Amniotic stem cell (primary cell): Measurements from ENCODE around the gene ATXN7L2.

Experiments used
- DNase-seq: peaks from one replicate; lab custom pipeline; 2025; lab: John Stamatoyannopoulos, UW

ATXN7L2 gene

GRCh38 chr1:109499081-109499480, 15.4 kb downstream of the ATXN7L2 start:
- no peak for DNase-seq

- DNase-seq, result no peak
Observed at GRCh38 chr1:109499661-109500536, 16.2 kb downstream of the ATXN7L2 start.

- DNase-seq, result peak; percentile 44
Observed at GRCh38 chr1:109500941-109501381, 17.3 kb downstream of the ATXN7L2 start.

- no peak for DNase-seq
Observed at GRCh38 chr1:109501644-109502363, 18.1 kb downstream of the ATXN7L2 start.

GRCh38 chr1:109502364-109502851, 18.7 kb downstream of the ATXN7L2 start:
- DNase-seq, result no peak

GRCh38 chr1:109503935-109504334, 20.2 kb downstream of the ATXN7L2 start:
- DNase-seq, result no peak

GRCh38 chr1:109504974-109505373, 21.3 kb downstream of the ATXN7L2 start:
- no peak for DNase-seq

- DNase-seq, result no peak
Observed at GRCh38 chr1:109508001-109508872, 24.5 kb downstream of the ATXN7L2 start.

GRCh38 chr1:109508873-109509175, 25.1 kb downstream of the ATXN7L2 start:
- DNase-seq, result no peak

- no peak for DNase-seq
Observed at GRCh38 chr1:109509176-109510134, 25.8 kb downstream of the ATXN7L2 start, which contains the start of gene AMIGO1. TSS of gene AMIGO1 (minus strand) at chr1:109509727. CDS start at chr1:109508912, 815 bp downstream.

- no peak for DNase-seq
Observed at GRCh38 chr1:109513110-109513710, 29.5 kb downstream of the ATXN7L2 start.

GRCh38 chr1:109514846-109515245, 31.1 kb downstream of the ATXN7L2 start:
- no peak for DNase-seq

GRCh38 chr1:109516872-109517271, 33.2 kb downstream of the ATXN7L2 start:
- no peak for DNase-seq

- DNase-seq, result no peak
Observed at GRCh38 chr1:109517337-109517736, 33.6 kb downstream of the ATXN7L2 start.

GRCh38 chr1:109521002-109521951, 37.6 kb downstream of the ATXN7L2 start:
- no peak for DNase-seq

- DNase-seq, result no peak
Observed at GRCh38 chr1:109522026-109522425, 38.3 kb downstream of the ATXN7L2 start.

- DNase-seq, result no peak
Observed at GRCh38 chr1:109523706-109524105, 40.0 kb downstream of the ATXN7L2 start.

- no peak for DNase-seq
Observed at GRCh38 chr1:109527098-109527811, 43.5 kb downstream of the ATXN7L2 start.
